AG09319 (cell line): ENCODE measurements around the gene NOP16.

Experiments used
- DNase-seq: peaks from one replicate; pipeline ENCODE4 v3.0.0-alpha.2; 2010; ENCODE audit warnings: low read depth; ENCODE audit errors: extremely low read depth
- TF ChIP-seq, protein P1 (sequence below): IDR thresholded peaks from 2 replicates; pipeline ENCODE4 v1.5.1; 2011; ENCODE audit warnings: low read depth, mild to moderate bottlenecking, inconsistent platforms, low read length, moderate library complexity

NOP16 gene

DNA sequence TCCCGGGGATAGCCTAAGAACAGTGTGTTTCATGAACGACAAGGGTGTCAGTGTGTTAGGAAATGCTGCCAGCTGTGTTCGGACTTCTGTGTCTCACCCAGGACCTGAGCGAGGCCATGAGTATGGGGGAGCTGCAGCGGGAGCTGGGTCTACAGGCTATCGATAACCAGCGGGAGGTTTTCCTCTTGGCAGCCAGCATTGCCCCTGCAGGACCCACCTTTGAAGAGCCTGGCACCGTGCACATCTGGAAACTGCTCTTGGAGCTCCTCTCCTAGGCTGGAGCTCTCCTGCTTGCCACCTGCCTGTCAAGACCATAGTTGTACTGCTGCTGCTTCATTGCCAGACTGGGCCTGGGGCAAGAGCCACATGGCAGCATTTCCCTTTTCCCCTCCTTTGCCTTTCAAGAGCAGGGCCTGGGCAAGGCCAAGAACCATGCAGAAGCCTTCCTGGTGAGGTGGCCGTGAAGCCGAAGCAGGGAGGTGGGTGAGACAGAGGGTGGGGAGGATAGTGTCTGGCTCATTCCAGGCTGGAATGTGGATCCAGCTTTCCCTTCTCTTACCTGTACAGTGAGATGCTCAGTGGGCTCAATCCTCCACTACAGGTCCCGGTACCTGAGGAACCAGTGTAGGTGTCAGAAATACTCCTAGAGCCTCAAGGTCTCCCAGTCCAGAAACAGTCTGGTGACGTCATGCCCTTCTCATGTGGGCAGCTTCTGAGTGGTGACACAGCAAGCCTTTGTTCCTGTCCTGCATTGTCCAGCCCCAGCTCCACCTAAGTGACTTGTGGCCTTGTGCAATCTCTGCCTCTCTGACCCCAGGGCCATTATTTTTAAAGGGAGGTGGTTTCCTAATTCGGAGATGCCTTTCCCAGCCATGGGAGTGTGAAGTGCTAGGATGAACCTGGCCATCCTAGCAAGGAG lies 16.5 kb downstream of the NOP16 start:
- no peak for DNase-seq
- TF ChIP-seq, protein P1, sequence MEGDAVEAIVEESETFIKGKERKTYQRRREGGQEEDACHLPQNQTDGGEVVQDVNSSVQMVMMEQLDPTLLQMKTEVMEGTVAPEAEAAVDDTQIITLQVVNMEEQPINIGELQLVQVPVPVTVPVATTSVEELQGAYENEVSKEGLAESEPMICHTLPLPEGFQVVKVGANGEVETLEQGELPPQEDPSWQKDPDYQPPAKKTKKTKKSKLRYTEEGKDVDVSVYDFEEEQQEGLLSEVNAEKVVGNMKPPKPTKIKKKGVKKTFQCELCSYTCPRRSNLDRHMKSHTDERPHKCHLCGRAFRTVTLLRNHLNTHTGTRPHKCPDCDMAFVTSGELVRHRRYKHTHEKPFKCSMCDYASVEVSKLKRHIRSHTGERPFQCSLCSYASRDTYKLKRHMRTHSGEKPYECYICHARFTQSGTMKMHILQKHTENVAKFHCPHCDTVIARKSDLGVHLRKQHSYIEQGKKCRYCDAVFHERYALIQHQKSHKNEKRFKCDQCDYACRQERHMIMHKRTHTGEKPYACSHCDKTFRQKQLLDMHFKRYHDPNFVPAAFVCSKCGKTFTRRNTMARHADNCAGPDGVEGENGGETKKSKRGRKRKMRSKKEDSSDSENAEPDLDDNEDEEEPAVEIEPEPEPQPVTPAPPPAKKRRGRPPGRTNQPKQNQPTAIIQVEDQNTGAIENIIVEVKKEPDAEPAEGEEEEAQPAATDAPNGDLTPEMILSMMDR = no peak

DNA sequence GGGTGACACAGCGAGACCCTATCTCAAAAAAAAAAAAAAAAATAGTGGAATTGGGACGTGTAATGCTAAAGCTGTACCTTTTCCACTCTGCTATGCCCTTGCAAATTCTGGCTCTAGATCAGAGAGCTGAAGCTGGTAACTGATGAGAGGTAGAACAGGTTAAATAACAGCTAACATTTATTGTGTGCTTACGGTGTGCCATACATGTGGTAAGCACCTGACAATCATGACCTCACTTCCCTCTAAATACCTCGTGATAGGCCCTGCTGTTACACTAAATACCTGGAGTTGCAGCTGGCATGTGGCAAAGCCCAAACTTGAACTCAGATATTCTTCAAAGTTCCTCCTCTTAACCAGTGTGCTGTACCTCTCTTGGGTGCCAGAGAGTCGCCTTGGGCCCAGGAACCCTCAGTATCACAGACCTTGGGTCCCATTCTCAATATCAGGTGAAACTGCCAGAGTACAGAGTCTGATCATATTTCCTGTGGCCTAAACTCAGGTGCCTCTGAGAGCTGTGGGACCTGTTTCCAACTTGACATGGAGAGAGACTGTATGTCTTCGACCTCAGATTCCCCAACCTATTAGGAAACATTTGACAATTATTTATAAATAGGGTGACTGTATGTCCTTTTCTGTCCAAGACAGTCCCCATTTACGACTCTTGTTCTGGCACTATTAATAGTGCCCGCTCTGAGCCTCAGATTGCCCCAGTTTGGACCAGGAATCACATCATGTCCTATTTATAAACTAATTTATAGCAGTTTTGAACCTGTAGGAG lies 18.3 kb downstream of the NOP16 start:
- no peak for DNase-seq
- TF ChIP-seq, protein P1 = no peak

DNA sequence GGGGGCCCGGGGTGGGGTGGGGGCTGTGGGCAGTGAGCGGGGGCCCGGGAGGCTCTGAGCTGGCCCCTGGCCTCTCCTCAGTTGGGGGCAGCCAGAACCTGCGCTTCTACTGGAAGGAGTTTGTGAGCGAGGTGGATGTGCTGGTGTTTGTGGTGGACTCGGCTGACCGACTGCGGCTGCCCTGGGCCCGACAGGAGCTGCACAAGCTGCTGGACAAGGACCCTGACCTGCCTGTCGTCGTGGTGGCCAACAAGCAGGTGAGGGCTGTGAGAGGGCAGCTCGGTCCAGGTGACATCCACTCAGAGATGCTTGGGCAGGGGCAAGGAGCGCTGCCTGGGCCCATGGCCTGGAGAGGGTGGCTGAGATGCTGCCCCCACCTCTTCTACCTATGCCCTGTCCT lies 19.7 kb downstream of the NOP16 start:
- TF ChIP-seq, protein P1 = no peak
- DNase-seq = no peak

DNA sequence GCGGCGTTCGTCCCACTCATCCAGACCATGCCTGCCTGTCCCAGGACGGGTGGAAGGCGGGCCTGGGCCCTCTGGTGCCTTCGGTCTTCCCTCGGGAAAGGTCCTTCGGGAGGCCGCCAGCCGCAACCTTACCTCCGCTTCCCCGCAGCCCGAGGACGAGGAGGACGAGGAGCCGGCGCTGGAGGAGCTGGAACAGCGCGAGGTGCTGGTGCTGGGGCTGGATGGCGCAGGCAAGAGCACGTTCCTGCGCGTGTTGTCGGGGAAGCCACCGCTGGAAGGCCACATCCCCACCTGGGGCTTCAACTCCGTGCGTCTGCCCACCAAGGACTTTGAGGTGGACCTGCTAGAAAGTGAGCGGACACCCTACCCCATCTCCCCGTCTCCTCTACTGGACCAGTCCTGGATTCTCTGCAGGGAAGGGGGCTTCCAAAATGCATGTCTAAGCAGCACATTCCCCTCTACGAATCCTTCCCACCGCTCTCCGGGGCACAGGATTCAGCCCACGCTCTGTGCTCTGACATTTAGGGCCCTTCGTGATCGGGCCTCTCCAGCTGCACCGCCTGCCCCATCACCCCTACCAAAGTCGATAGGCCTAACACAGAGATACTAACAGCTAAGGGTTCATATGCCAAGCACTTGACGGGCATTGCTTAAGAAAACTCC lies 22.0 kb downstream of the NOP16 start:
- DNase-seq = no peak
- TF ChIP-seq, protein P1 = no peak

DNA sequence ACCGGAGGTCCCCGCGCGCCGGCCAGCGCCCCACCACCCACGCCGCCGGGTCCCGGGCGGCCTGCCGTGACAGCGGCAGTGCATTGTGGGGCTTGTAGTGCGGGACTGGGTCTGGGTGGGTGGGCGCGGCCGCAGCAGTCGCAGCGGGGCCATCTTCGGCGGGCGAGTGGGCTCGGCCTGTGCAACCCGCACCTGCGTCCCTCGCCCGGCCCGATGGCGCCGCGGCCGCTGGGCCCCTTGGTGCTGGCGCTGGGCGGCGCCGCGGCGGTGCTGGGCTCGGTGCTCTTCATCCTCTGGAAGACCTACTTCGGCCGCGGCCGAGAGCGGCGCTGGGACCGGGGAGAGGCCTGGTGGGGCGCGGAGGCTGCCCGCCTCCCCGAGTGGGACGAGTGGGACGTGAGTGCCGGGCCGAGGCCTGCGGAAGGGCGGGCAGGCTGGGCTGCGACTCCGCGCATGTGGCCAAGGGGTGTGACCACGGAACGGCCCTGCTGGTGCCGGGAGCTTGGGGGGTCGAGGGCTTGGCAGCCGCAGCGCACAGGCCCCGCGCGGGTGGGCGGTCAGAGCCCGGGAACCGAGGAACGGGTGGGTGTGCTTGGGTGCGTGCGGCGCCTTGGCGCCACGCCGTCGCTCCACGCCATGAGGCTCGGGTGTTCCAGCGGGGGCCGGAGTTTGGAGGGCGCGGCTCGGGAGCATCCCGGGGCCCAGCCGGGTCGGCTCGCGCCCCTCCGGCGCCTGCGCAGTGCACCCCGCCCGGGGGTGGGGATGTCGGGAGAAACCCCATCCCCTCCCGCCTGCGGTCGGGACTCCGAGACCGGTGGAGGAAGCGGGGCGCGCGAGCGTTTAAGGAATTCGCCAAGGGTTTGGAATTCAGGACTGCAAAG lies 22.8 kb downstream of the NOP16 start, which contains the start of gene ARL10:
TSS of gene ARL10 (plus strand) at position 137 of the 881 bp plus-strand sequence. CDS start at position 214, 77 bp downstream.
- TF ChIP-seq, protein P1 = no peak
- peak; percentile 16 for DNase-seq

DNA sequence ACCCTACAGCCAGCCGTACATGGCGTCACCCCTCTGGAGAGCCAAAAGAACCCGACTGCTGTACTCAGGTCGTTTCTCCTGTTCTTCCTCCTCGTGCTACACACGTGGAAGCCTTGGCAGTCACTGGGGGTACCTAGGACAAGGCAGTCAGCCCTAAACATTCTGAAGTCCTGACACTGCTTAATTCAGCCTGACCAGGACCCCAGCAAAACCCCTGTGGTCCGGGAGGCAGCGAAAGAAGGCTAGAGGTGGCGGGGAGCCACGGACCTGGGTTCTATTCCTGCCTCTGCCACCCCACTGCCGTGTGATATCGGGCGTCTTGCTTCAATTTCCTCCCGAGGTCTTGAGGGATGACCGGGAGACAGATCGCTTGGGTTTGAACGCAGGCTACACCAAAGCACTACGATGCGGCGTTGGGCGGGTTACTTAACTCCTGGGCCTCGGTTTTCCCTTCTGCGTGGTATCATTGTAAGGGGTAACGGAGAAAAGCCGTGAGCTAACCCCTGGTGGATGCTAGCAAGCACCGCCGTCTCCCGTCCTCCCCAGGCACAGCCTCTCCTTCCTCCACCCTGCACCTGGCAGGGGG lies 23.5 kb downstream of the NOP16 start:
- DNase-seq = no peak
- TF ChIP-seq, protein P1 = no peak
